EH (cell line): Measurements from ENCODE around the gene HLA-DOB.
"Not testable (repeated sequence)": the region's sequence is repeated elsewhere in the genome, so short reads cannot be mapped to it uniquely, and the experiment has no call there.

Experiments used
- DNase-seq: peaks from one replicate; pipeline ENCODE4 v3.0.0-alpha.2; 2015; ENCODE audit warnings: low read depth

HLA-DOB gene

DNA sequence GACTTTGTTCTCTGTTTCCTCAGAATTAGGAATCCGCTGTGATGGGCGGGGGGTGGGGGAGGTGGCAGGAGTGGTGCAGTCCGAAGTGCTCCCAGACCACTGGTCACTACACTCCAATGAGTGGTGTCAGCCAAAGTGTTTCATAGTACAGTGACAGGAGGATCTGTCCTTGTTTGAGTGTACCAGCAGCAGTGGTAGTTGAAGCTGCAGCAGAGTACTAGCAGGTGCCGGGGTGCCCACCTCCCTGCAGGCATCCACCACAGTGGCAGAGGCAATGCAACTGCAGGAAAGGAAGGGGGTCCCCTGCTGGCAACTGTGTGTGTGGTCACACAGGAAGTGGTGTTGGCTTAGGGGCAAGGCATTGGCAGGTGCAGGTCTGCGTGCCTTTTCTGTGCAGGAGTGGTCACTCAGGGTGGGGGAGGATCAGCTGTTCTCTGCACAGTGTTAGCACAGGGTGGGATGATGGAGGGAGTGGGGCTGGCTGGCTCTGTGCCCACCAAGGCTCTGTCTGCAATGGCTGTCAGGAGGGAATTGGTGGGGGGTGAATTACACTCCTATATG, 9.7 kb downstream of the HLA-DOB start:
- no peak for DNase-seq

DNA sequence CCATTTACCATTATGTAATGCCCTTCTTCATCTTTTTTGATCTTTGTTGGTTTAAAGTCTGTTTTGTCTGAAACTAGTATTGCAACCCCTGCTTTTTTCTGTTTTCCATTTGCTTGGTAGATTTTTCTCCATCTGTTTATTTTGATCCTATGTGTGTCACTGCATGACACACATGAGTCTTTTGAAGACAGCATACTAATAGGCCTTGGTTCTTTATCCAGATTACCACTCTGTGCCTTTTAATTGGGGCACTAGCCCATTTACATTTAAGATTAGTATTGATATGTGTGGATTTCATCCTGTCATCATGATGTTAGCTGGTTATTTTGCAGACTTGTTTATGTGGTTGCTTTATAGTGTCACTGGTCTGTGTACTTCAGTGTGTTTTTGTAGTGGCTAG, 11.4 kb downstream of the HLA-DOB start:
- DNase-seq: not testable (repeated sequence)

DNA sequence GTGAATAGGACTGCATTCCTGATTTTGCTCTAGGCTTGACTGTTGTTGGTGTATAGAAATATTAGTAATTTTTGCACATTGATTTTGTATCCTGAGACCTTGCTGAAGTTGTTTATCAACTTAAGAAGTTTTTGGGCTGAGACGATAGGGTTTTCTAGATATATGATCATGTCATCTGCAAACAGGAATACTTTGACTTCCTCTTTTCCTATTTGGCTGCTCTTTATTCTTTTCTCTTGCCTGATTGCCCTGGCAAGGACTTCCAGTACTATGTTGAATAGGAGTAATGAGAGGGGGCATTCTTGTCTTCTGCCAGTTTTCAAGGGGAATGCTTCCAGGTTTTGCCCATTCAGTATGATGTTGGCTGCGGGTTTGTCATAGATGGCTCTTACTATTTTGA, 13.4 kb downstream of the HLA-DOB start:
- no peak for DNase-seq

DNA sequence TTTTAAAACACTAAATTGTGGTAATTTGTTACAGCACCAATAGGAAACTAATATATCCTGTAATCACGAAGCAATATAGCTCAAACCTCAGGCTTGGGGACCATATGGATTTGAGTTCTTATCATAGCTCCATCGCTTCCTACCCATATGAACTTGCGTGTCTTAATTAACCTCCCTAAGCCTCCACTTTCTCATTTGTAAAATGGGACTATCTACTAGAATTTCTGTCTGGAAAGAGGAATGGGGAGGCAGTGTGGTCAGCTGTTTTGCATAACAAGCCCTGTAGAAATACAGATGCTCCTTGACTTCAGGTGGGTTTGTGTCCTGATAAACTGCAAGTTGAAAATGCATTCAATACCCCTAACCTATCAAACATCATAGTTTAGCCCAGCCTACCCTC, 17.1 kb downstream of the HLA-DOB start:
- DNase-seq: no peak

DNA sequence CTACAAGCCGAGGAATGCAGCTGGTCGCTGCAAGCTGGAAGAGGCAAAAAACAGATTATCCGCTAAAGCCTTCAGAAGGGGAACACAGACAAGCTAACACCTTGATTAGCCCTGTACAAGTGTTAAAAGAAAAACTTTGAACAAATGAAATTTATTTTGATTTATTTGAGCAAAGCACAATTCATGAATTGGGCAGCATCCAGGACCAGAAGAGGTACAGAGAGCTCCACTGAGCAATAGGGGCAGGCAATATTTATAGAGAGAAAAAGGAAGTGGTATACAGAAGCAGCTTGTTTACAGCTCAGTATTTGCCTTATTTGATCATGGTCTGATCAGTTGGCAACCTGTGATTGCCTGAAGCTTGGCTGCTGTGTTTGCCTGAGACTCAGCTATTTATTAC, 17.6 kb downstream of the HLA-DOB start:
- DNase-seq: no peak

DNA sequence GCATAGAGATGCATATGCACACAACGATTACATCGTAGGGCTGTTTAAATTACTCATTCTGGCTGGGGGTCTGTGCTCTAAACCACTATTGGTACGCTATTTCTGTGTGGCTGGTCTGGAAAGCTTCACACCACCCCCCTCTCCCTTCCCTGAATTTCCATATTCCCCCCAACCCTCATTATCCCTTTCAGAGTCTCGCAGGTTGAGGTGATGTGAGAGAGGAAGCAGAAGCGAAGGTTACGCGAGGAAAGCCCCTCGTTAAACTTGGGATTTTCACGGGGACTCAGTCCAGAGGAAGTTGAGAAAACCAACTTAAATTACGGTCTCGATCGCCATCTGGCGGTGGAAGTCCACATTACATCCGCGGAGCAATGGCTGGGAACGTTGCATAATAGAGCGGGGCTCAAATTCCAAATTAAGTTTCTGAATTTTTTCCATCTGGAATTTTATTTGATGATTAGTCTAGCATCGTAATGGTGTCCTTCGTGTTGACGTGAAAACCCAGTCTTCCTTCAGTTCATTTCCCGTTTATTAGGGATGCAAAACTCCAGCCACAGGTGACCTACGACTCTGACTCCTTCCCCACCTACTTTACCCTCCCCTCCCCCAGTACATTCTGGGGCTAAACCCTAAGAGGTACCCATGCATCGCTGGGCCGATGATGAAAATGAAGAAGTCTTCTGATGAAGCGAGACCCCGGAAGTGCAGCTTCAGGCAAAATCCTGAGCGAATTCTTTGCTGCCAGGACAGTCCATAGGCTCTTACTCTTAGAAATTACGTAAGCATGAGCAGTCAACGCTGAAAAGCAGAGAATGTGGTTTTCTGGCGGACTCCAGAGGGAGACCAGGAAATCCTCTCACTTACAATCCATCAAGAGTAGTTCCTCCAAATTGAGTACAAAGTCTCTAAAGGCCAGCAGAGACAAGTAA, 19.7 kb downstream of the HLA-DOB start:
- peak; percentile 68 for DNase-seq

DNA sequence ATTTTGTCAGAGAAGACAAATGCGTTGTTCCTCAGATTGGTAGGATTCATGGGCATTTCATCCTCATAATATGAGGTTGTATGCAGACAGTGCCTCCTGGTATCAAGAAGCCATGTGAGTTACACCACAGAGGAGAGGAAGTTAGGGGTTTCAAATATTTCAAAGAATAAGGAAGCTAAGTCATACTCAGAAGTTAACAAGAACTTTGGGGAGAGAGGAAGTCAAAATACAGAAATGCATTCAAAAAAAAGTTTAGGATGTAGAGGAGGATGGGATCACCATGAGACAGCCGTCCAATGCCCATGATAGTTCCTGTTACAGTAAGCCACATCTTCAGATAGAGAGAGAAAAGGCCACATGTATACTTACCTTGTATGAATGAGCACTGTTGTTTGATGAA, 22.3 kb downstream of the HLA-DOB start:
- DNase-seq: no peak

DNA sequence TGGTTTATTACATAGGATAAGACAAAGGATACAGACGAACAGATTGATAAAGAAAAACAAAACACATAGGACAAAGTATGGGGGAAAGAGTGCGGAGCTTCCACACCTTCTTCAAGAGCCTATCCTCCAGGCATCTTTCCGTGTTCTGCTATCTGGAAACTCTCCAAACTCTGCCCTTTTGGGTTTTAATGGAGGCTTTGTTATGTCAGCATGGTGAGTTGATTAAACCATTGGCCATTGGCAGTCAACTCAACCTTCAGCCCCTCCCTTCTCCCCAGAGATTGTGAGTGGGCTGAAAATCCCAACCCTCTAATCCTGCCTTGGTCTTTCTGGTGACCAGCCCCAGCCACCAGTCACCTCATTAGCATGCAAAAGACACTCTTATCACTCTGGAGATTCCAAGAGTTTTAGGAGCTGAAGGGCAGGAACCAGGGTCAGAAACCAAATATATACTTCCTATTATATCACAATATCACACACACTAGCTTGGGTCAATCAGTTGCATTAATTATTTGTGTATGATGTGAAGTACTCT, 23.8 kb downstream of the HLA-DOB start:
- no peak for DNase-seq

DNA sequence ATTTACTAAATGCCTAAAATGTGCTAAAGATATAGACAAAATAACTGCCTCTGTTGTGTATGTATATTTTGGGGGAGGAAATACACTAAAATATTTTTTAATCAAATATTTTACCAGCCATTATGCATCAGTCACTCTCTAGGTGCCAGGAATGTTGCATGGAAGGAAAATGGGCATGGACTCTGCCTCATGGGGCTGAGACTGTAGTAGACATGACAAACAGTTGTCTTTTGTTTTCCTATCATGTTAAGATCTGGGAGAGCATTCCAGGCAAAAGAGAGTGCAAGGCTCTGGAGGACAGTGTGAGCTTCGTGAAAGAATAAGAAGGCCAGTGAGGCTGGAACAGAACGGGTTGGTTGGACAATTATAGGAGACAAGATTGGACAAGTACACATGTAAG, 26.5 kb downstream of the HLA-DOB start:
- peak; percentile 40 for DNase-seq

DNA sequence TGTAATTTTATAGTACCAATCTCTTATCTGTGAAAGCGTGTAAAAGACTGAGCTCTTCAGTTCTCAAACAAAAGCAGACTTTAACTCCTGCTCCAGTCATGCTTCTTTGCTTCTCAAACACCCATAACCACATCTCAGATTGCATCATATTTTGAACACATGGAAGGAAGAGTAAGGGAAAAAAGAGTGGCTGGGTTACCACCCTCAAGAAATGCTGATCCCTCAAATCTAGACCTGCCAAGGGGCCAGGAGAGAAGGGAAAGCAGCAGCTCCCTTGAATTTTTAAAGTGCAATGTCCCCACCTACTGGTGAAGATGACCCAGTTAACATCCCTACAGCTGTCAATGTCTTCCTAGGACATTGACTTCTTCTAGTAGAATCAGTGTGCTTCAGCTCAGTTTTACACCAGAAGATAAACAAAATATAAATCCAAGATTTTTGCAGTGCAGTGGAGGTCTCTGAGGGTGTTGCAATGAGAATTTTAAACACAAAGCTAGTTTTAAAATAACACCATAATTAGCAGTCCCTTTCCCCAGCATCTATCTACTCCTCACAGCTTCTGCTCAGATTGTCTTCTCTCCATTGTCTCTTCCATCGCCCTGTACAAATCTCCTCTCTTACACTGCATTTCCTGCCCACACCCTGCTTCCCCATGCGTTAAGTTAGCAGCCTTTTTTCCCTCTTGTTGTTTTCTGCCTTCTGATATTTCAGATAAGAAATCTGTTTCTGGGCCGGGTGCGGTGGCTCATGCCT, 30.8 kb downstream of the HLA-DOB start:
- DNase-seq: peak; percentile 63

DNA sequence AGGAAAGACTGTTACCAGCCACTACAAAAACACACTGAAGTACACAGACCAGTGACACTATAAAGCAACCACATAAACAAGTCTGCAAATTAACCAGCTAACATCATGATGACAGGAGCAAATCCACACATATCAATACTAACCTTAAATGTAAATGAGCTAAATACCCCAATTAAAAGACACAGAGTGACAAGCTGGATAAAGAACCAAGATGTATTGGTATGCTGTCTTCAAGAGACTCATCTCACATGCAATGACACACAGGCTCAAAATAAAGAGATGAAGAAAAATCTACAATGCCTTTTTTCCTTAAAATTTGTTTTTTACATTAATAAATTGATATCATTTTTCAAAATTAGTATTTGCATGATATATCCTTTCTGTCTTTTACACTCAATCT, 33.9 kb downstream of the HLA-DOB start:
- not testable (repeated sequence) for DNase-seq

DNA sequence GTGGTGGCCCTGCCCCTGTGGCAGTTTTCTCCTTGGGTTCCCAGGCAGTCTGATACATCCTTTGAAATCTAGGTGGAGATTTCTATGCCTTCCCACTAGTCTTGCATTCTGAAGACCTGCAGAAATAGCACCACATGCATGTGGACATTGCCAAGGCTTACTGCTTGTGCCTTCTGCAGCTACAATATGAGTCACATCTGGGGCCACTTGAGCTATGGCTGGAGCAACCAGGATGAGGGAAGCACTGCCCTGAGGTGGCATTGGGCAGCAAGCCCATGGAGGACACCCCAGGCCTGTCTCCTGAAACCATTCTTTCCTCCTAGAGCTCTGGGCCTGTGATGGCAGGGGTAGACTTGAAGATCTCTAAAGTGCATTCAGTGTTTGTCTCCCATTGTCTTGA, 37.8 kb downstream of the HLA-DOB start:
- DNase-seq: no peak

DNA sequence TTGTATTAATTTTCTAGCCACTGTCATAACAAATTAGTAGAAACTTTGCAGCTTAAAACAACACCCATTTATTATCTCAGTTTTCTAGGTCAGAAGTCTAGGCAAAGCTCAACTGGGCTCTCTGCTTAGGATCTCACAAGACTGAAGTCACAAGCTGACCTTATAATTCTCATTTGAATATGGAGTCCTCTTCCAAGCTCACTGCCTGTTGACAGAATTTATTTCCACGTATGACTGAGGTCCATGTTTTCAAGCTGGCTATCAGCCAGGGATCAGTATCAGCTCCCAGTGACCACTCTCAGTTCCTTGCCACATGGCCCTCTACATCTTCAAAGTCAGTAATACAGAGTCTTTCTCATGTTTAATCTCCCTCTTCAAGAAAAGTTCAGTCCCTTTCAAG, 41.7 kb downstream of the HLA-DOB start:
- DNase-seq: no peak

DNA sequence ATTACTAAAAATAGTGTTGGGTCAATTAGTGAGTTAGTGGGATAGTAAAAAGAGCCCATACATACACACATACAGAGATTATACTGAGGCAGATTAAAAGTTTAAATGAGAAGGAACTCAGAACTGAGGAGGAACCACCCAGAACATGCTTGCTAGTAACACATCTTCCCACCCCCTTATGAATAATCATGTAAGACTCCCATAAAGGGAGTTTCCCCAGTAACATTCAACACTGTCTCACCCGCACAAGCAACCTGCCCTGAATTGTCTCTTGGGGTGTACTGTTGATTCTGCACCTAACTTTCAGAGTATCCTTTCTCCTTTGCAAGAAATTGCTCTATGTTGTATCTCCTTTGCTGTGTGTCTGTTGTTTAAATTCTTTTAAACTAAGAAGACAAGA, 42.4 kb downstream of the HLA-DOB start:
- no peak for DNase-seq

DNA sequence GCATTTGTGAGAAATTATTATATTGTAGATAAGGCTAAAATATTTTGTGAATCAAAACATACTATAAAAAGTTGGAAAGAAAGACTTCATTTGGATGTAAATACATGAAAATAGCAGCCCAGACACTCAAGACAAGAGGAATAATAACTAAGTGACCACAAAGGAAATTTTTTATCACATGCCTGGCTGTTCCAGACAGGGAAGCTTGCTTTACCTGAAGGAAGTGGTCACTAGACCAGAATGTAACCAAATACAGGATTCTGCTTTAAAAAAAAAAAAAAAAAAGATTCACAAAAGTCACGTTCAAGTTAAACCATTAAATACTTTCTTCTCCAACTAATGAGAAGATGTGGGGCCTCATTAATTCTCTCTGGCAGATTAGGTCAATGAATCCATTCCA, 44.1 kb downstream of the HLA-DOB start:
- no peak for DNase-seq

DNA sequence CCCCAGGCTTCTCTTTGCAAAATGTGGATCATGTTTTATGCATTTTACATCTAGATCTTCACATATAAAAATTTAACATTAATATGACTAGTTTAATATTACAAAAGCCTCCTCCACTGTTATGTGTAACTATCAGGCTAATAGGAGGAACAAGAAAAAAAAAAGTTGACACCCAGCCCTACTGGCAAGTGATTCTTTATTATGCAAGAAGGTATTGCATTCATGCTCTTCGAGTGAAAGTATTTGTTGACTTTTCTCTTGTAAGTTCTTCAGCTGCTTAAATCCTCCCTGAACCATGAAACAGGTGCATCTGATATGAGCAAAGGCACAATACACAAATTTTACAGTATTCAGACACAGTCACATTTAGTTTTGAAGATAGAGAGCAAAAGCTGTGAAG, 52.8 kb downstream of the HLA-DOB start:
- DNase-seq: no peak

DNA sequence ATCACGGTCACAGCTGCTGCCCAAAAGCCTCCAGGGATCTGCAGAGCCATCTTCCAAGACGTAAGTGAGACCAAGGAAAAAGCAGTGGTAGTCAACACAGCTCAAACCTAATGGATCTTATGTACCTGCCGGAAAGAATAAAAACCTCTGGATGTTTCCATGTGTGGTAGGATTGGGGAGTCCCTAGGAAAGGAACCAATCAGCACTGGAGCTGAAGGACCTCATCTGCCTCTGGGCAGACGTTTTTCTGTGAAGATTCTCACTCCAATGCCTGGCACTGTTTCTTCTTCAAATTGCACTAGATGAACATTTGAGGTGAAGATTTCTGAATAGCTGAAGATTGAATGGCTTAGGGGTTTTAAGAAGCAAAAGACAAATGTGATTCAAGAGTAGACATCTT, 53.4 kb downstream of the HLA-DOB start, which contains the start of gene HLA-DQB2:
Gene HLA-DQB2, minus strand, starts transcription at position 112 of the 400 bp plus-strand sequence. Its CDS starts 62 bp downstream, at position 50.
- DNase-seq: no peak
